Endothelial cell of umbilical vein (primary cell): ENCODE measurements around the gene TRIM22.

ENCODE experiments used
- CTCF ChIP-seq, 2 donors: IDR thresholded peaks; 1 replicate in 1 of 2; 2 replicates in 1 of 2; pipeline ENCODE4 v1.5.1; 2011; ENCODE audit warnings: low read length in 2 of 2, mild to moderate bottlenecking in 2 of 2, moderate library complexity in 2 of 2, control low read depth in 1 of 2, inconsistent platforms in 1 of 2, low read depth in 1 of 2; ENCODE audit not compliant: insufficient read depth in 1 of 2; ENCODE audit errors: extremely low read depth in 1 of 2
- EZH2 ChIP-seq: IDR thresholded peaks from 2 replicates; pipeline ENCODE4 v1.6.1; 2012; ENCODE audit warnings: borderline replicate concordance, low read depth, mild to moderate bottlenecking, moderate library complexity, low read length, inconsistent platforms; ENCODE audit not compliant: severe bottlenecking
- GATA2 ChIP-seq: IDR thresholded peaks from 2 replicates; pipeline ENCODE4 v1.7.0; 2011; ENCODE audit warnings: low read depth, mild to moderate bottlenecking, moderate library complexity, mixed read lengths, low read length; ENCODE audit not compliant: insufficient read length, insufficient read depth
- JUN ChIP-seq: IDR thresholded peaks from 2 replicates; pipeline ENCODE4 v1.6.1; 2011; ENCODE audit warnings: borderline replicate concordance, low read depth; ENCODE audit not compliant: insufficient read length, insufficient read depth
- MAX ChIP-seq: IDR thresholded peaks from 2 replicates; pipeline ENCODE4 v1.6.1; 2011; ENCODE audit not compliant: insufficient read depth, insufficient read length
- MYC ChIP-seq: IDR thresholded peaks from one replicate; pipeline ENCODE4 v1.6.1; 2011; ENCODE audit warnings: mild to moderate bottlenecking, low read depth, low read length
- POLR2A ChIP-seq: IDR thresholded peaks from 2 replicates; pipeline ENCODE4 v1.6.1; 2012; ENCODE audit warnings: low read depth, mild to moderate bottlenecking, control low read depth, low read length
- POLR2AphosphoS5 ChIP-seq: IDR thresholded peaks from 2 replicates; pipeline ENCODE4 v1.6.1; 2012; ENCODE audit warnings: low read depth, mild to moderate bottlenecking, control low read depth, low read length, moderate library complexity; ENCODE audit not compliant: insufficient read depth

- no peak for TF ChIP-seq MAX
- TF ChIP-seq CTCF (IDR thresholded peaks at IDR 0.05; ENCODE audit: extremely low read depth in 1 of 2, insufficient read depth in 1 of 2, low read depth in 1 of 2, low read length in 2 of 2) = no peak
- no peak for TF ChIP-seq EZH2
- no peak for TF ChIP-seq POLR2AphosphoS5
- TF ChIP-seq POLR2A = no peak
- TF ChIP-seq MYC = no peak
- TF ChIP-seq JUN = no peak
- TF ChIP-seq GATA2 = no peak
Measured at GRCh38 chr11:5663511-5663910, 26.1 kb upstream of the TRIM22 start.
